Measurements from ENCODE around the gene TXNRD1. TPM values are rescaled to one million over a fixed set of nuclear protein-coding genes. Genes with fewer than 3 reads are reported as not detected.
"Not testable (repeated sequence)": the region's sequence is repeated elsewhere in the genome, so short reads cannot be mapped to it uniquely, and the experiment has no call there.

Gene TXNRD1
- total RNA-seq, 1 experiment from 2014 or later: 72.8 TPM

- no peaks in the 10 kb centered on the region for H3K36me3 ChIP-seq
- H3K27me3 ChIP-seq: no peaks in the 10 kb centered on the region
- no peak overlapping the region for H3K27ac ChIP-seq
- H3K4me1 ChIP-seq: 0 out of 2 replicates have a peak, but pooled peaks cover 4% of the 10 kb centered on the region
- no peak for DNase-seq
- peaks cover 6% of the 10 kb centered on the region; the same call in 1 of the 2 replicates for H3K9me3 ChIP-seq (replicated peaks)
- no peak overlapping the region for H3K4me3 ChIP-seq
Measured at GRCh38 chr12:104372721-104373335, 157.2 kb downstream of the TXNRD1 start.

- Histone ChIP-seq H3K36me3 (no peaks in the 10 kb centered on the region), H3K27me3 (no peaks in the 10 kb centered on the region), H3K27ac (no peak overlapping the region), H3K4me3 (no peak overlapping the region), H3K4me1 (0 out of 2 replicates have a peak, but pooled peaks cover 4% of the 10 kb centered on the region), H3K9me3 (replicated peaks) (peaks cover 6% of the 10 kb centered on the region; the same call in 1 of the 2 replicates)
- DNase-seq: no peak
Measured at GRCh38 chr12:104374071-104374470, 158.5 kb downstream of the TXNRD1 start.

GRCh38 chr12:104374806-104375205 is 159.2 kb downstream of the TXNRD1 start:
- no peaks in the 10 kb centered on the region for H3K36me3 ChIP-seq
- no peak overlapping the region for H3K27ac ChIP-seq
- no peak for DNase-seq
- H3K4me3 ChIP-seq: no peak overlapping the region
- no peaks in the 10 kb centered on the region for H3K9me3 ChIP-seq (replicated peaks)
- no peaks in the 10 kb centered on the region for H3K27me3 ChIP-seq
- 0 out of 2 replicates have a peak, but pooled peaks cover 4% of the 10 kb centered on the region for H3K4me1 ChIP-seq

- no peak overlapping the region for H3K27ac ChIP-seq
- H3K36me3 ChIP-seq: no peaks in the 10 kb centered on the region
- H3K9me3 ChIP-seq (replicated peaks): no peaks in the 10 kb centered on the region
- H3K4me1 ChIP-seq: 0 out of 2 replicates have a peak, but pooled peaks cover 4% of the 10 kb centered on the region
- DNase-seq: no peak
- no peak overlapping the region for H3K4me3 ChIP-seq
- no peaks in the 10 kb centered on the region for H3K27me3 ChIP-seq
Measured at GRCh38 chr12:104375775-104376174, 160.2 kb downstream of the TXNRD1 start.

- Histone ChIP-seq H3K9me3 (replicated peaks) (no peaks in the 10 kb centered on the region), H3K4me1 (no peaks in the 10 kb centered on the region), H3K36me3 (no peaks in the 10 kb centered on the region), H3K27ac (no peak overlapping the region), H3K4me3 (no peak overlapping the region), H3K27me3 (no peaks in the 10 kb centered on the region)
- no peak for DNase-seq
Measured at GRCh38 chr12:104376650-104377513, 161.3 kb downstream of the TXNRD1 start.

GRCh38 chr12:104377514-104377812 is 161.9 kb downstream of the TXNRD1 start:
- Histone ChIP-seq H3K27me3 (no peaks in the 10 kb centered on the region), H3K27ac (no peak overlapping the region), H3K4me3 (no peak overlapping the region), H3K9me3 (replicated peaks) (no peaks in the 10 kb centered on the region), H3K4me1 (peaks cover 5% of the 10 kb centered on the region; the same call in 1 of the 2 replicates), H3K36me3 (no peaks in the 10 kb centered on the region)
- DNase-seq: no peak

- H3K4me3 ChIP-seq: no peak overlapping the region
- no peaks in the 10 kb centered on the region for H3K36me3 ChIP-seq
- H3K27ac ChIP-seq: no peak overlapping the region
- H3K9me3 ChIP-seq (replicated peaks): no peaks in the 10 kb centered on the region
- no peak for DNase-seq
- H3K4me1 ChIP-seq: peaks cover 5% of the 10 kb centered on the region; the same call in 1 of the 2 replicates
- H3K27me3 ChIP-seq: no peaks in the 10 kb centered on the region
Measured at GRCh38 chr12:104378427-104378826, 162.8 kb downstream of the TXNRD1 start.

- Histone ChIP-seq H3K9me3 (replicated peaks) (no peaks in the 10 kb centered on the region), H3K36me3 (no peaks in the 10 kb centered on the region), H3K27ac (no peak overlapping the region), H3K27me3 (no peaks in the 10 kb centered on the region), H3K4me3 (no peak overlapping the region), H3K4me1 (peaks cover 5% of the 10 kb centered on the region; the same call in 1 of the 2 replicates)
- DNase-seq: no peak
Measured at GRCh38 chr12:104381341-104381730, 165.8 kb downstream of the TXNRD1 start.

- DNase-seq: peak; percentile 69 to 91
- Histone ChIP-seq H3K36me3 (no peaks in the 10 kb centered on the region), H3K27ac (no peak overlapping the region), H3K4me3 (no peak overlapping the region), H3K4me1 (peaks cover 5% of the 10 kb centered on the region; the same call in 1 of the 2 replicates), H3K9me3 (replicated peaks) (no peaks in the 10 kb centered on the region), H3K27me3 (no peaks in the 10 kb centered on the region)
Measured at GRCh38 chr12:104381731-104382480, 166.3 kb downstream of the TXNRD1 start.

GRCh38 chr12:104384141-104384880 is 168.7 kb downstream of the TXNRD1 start:
- no peak overlapping the region for H3K4me3 ChIP-seq
- no peak for DNase-seq
- no peaks in the 10 kb centered on the region for H3K27me3 ChIP-seq
- no peaks in the 10 kb centered on the region for H3K9me3 ChIP-seq (replicated peaks)
- peaks cover 5% of the 10 kb centered on the region; the same call in 1 of the 2 replicates for H3K4me1 ChIP-seq
- H3K36me3 ChIP-seq: no peaks in the 10 kb centered on the region
- no peak overlapping the region for H3K27ac ChIP-seq

- no peak for DNase-seq
- H3K4me3 ChIP-seq: no peak overlapping the region
- no peaks in the 10 kb centered on the region for H3K36me3 ChIP-seq
- H3K27ac ChIP-seq: no peak overlapping the region
- no peaks in the 10 kb centered on the region for H3K9me3 ChIP-seq (replicated peaks)
- H3K4me1 ChIP-seq: peaks cover 5% of the 10 kb centered on the region; the same call in 1 of the 2 replicates
- no peaks in the 10 kb centered on the region for H3K27me3 ChIP-seq
Measured at GRCh38 chr12:104385510-104385909, 169.9 kb downstream of the TXNRD1 start.

- Histone ChIP-seq H3K4me3 (no peak overlapping the region), H3K4me1 (peaks cover 5% of the 10 kb centered on the region; the same call in 1 of the 2 replicates), H3K27ac (no peak overlapping the region), H3K27me3 (no peaks in the 10 kb centered on the region), H3K36me3 (no peaks in the 10 kb centered on the region), H3K9me3 (replicated peaks) (no peaks in the 10 kb centered on the region)
- DNase-seq: no peak
Measured at GRCh38 chr12:104386461-104386860, 170.9 kb downstream of the TXNRD1 start.

- no peaks in the 10 kb centered on the region for H3K27me3 ChIP-seq
- H3K27ac ChIP-seq: no peak overlapping the region
- H3K9me3 ChIP-seq (replicated peaks): no peaks in the 10 kb centered on the region
- H3K36me3 ChIP-seq: no peaks in the 10 kb centered on the region
- peak; percentile 29 to 57 for DNase-seq
- peaks cover 2% of the 10 kb centered on the region; the same call in 1 of the 2 replicates for H3K4me1 ChIP-seq
- H3K4me3 ChIP-seq: no peak overlapping the region
Measured at GRCh38 chr12:104387190-104387589, 171.6 kb downstream of the TXNRD1 start.

- H3K4me1 ChIP-seq; H3K4me3 ChIP-seq; H3K9me3 ChIP-seq (replicated peaks); DNase-seq; H3K27ac ChIP-seq; H3K27me3 ChIP-seq; H3K36me3 ChIP-seq: not testable (repeated sequence)
Measured at GRCh38 chr12:104394086-104394485, 178.5 kb downstream of the TXNRD1 start.
